ENCODE data around the gene SYNJ1. TPM values are rescaled to one million over a fixed set of nuclear protein-coding genes. Genes with fewer than 3 reads are reported as not detected.
A peak's percentile ranks its signal among the peaks of the same experiment; 100 is the strongest.

The SYNJ1 gene
- total and polyA plus RNA-seq, 2 of the 13 experiments (the other 11 are each of a cell fraction or from before 2014, with no cell fraction given): 2.0 to 2.7 TPM

DNA sequence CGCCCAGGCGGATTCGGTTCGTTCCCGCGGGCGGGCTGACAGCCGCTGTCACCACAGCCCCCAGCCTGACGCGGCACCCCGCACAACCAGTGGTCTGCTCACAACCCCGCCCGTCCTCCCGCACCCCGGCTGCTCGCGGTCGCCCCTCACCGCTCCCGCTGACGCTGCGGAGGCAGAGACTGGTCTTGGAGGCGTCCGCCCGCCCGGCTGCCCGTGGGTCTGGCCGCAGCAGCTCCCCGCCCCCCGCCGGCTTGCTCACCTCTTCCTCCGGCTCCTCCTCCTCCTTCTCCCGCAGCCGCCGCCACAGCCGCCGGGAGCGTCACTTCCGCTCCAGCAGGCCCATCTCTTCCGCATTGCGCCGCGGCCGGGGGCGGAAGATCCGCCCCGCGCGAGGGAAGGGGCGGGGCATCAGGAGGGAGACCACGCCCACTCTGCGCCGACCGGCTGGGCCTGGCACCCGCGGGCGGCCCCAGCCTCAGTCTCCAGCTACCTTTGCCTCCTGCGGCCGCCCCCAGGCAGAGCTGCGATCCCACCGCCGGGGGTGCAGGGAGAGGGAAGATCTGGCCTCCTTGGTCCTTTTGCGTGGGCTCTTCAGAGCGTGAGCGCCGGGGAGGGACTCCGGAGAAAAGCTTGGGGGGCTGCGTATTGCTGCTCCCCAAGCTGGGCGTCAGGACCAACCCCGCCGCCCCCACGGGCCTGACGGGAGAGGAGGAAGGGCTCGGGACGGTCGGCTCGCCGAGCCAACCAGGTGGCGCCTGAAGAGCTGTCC, at the start of gene SYNJ1 (continued):
- TF ChIP-seq, protein P1, sequence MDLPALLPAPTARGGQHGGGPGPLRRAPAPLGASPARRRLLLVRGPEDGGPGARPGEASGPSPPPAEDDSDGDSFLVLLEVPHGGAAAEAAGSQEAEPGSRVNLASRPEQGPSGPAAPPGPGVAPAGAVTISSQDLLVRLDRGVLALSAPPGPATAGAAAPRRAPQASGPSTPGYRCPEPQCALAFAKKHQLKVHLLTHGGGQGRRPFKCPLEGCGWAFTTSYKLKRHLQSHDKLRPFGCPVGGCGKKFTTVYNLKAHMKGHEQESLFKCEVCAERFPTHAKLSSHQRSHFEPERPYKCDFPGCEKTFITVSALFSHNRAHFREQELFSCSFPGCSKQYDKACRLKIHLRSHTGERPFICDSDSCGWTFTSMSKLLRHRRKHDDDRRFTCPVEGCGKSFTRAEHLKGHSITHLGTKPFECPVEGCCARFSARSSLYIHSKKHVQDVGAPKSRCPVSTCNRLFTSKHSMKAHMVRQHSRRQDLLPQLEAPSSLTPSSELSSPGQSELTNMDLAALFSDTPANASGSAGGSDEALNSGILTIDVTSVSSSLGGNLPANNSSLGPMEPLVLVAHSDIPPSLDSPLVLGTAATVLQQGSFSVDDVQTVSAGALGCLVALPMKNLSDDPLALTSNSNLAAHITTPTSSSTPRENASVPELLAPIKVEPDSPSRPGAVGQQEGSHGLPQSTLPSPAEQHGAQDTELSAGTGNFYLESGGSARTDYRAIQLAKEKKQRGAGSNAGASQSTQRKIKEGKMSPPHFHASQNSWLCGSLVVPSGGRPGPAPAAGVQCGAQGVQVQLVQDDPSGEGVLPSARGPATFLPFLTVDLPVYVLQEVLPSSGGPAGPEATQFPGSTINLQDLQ (CRISPR knock-in tag; IDR thresholded peaks at IDR 0.05): 0 out of 2 replicates have a peak, but pooled peaks have one; percentile 41
- TF ChIP-seq ERF (CRISPR knock-in tag; IDR thresholded peaks at IDR 0.05) (peak; percentile 81), ZNF7 (CRISPR knock-in tag; IDR thresholded peaks at IDR 0.05) (0 out of 2 replicates have a peak, but pooled peaks have one; percentile 14), SALL2 (CRISPR knock-in tag; IDR thresholded peaks at IDR 0.05) (peak; percentile 78; the same call in 1 of the 2 replicates), WIZ (CRISPR knock-in tag; IDR thresholded peaks at IDR 0.05) (peak; percentile 84; the same call in 1 of the 2 replicates), ZBTB7B (CRISPR knock-in tag; IDR thresholded peaks at IDR 0.05) (peak; percentile 75), ZNF251 (CRISPR knock-in tag; IDR thresholded peaks at IDR 0.05) (0 out of 2 replicates have a peak, but pooled peaks have one; percentile 55), PCBP2 (optimal IDR thresholded peaks at IDR 0.05; ENCODE audit: low read depth, low read length, poor library complexity, severe bottlenecking) (no peak), HOMEZ (CRISPR knock-in tag; IDR thresholded peaks at IDR 0.05; ENCODE audit: low read depth) (0 out of 2 replicates have a peak, but pooled peaks have one; percentile 49), ZNF770 (CRISPR knock-in tag; IDR thresholded peaks at IDR 0.05) (peak; percentile 63), SNAI1 (CRISPR knock-in tag; IDR thresholded peaks at IDR 0.05; ENCODE audit: borderline replicate concordance) (0 out of 2 replicates have a peak, but pooled peaks have one; percentile 73), ZNF501 (CRISPR knock-in tag; IDR thresholded peaks at IDR 0.05) (peak; percentile 86; the same call in 1 of the 2 replicates), CEBPG (CRISPR knock-in tag; IDR thresholded peaks at IDR 0.05) (no peak), ZNF562 (CRISPR knock-in tag; IDR thresholded peaks at IDR 0.05; ENCODE audit: borderline replicate concordance) (no peak)
- TF ChIP-seq, protein P2, sequence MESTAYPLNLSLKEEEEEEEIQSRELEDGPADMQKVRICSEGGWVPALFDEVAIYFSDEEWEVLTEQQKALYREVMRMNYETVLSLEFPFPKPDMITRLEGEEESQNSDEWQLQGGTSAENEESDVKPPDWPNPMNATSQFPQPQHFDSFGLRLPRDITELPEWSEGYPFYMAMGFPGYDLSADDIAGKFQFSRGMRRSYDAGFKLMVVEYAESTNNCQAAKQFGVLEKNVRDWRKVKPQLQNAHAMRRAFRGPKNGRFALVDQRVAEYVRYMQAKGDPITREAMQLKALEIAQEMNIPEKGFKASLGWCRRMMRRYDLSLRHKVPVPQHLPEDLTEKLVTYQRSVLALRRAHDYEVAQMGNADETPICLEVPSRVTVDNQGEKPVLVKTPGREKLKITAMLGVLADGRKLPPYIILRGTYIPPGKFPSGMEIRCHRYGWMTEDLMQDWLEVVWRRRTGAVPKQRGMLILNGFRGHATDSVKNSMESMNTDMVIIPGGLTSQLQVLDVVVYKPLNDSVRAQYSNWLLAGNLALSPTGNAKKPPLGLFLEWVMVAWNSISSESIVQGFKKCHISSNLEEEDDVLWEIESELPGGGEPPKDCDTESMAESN (CRISPR knock-in tag; conservative IDR thresholded peaks at IDR 0.05): peak; percentile 35; the same call in 1 of the 2 replicates
- TF ChIP-seq, protein P3, sequence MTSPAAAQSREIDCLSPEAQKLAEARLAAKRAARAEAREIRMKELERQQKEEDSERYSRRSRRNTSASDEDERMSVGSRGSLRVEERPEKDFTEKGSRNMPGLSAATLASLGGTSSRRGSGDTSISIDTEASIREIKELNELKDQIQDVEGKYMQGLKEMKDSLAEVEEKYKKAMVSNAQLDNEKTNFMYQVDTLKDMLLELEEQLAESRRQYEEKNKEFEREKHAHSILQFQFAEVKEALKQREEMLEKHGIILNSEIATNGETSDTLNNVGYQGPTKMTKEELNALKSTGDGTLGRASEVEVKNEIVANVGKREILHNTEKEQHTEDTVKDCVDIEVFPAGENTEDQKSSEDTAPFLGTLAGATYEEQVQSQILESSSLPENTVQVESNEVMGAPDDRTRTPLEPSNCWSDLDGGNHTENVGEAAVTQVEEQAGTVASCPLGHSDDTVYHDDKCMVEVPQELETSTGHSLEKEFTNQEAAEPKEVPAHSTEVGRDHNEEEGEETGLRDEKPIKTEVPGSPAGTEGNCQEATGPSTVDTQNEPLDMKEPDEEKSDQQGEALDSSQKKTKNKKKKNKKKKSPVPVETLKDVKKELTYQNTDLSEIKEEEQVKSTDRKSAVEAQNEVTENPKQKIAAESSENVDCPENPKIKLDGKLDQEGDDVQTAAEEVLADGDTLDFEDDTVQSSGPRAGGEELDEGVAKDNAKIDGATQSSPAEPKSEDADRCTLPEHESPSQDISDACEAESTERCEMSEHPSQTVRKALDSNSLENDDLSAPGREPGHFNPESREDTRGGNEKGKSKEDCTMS (CRISPR knock-in tag; conservative IDR thresholded peaks at IDR 0.05): 0 out of 2 replicates have a peak, but pooled peaks have one; percentile 71
